Ovary (tissue), 9 donors: ENCODE results near the gene STIMATE. TPM values are rescaled to one million over a fixed set of nuclear protein-coding genes. Genes with fewer than 3 reads are reported as not detected.

Source experiments
- DNase-seq, 5 donors: peaks; one replicate each; pipeline ENCODE4 v3.0.0-alpha.2; 2019 to 2020
- H3K27ac ChIP-seq, 2 donors: fragments of 200-600 bp; one replicate each; pipeline versions ENCODE4 v1.5.1 to v1.8.0; 2019 to 2022
- H3K27me3 ChIP-seq: fragments of 200-600 bp; one replicate; pipeline ENCODE4 v1.8.0; 2022
- H3K36me3 ChIP-seq: fragments of 200-600 bp; sonication (generic); one replicate; pipeline ENCODE4 v1.5.1; 2019
- H3K4me1 ChIP-seq: one replicate; pipeline ENCODE4 v1.8.1; 2013; ENCODE audit warnings: mild to moderate bottlenecking, moderate library complexity; ENCODE audit not compliant: insufficient read depth
- H3K4me3 ChIP-seq: fragments of 200-600 bp; sonication (generic); one replicate; pipeline ENCODE4 v1.5.1; 2017
- H3K9me3 ChIP-seq, 2 donors: fragments of 200-600 bp in 1 of 2; sonication (generic) in 1 of 2; one replicate each; pipeline versions ENCODE4 v1.5.1 to v1.8.1; 2013 to 2019; ENCODE audit warnings: mild to moderate bottlenecking in 1 of 2, moderate library complexity in 1 of 2
- CTCF ChIP-seq, 3 donors: fragments of 450-650 bp in 2 of 3; fragments of 200-600 bp in 1 of 3; IDR thresholded peaks; one replicate each; pipeline versions ENCODE4 v1.5.1 to v1.8.0; 2016 to 2022; ENCODE audit warnings: antibody characterized with exemption in 3 of 3, mild to moderate bottlenecking in 1 of 3
- EP300 ChIP-seq: sonication (generic); formaldehyde crosslinking; IDR thresholded peaks from one replicate; pipeline ENCODE4 v1.6.1; 2017; ENCODE audit warnings: antibody characterized with exemption
- POLR2A ChIP-seq: fragments of 450-650 bp; IDR thresholded peaks from one replicate; pipeline ENCODE4 v1.6.1; 2017; ENCODE audit warnings: antibody characterized with exemption, mild to moderate bottlenecking, moderate library complexity
- WGBS, 3 donors: extraction: QIAGEN DNeasy Blood & Tissue Kit in 1 of 3; methylation state at CpG; one replicate each; pipeline versions ENCODE4 v1.1.5 to v1.1.7; 2013 to 2017; 5-methylcytosine and 5-hydroxymethylcytosine counted together
- intact Hi-C, 4 donors: fragments of 100-400 bp; cut with DNase I; formaldehyde crosslinking; loops; one replicate each; pipeline versions ENCODE4 v1.11.0 to v1.15.1; 2022 to 2023
- polyA plus RNA-seq, 2 donors: library from polyadenylated mRNA; stranded (reverse); fragments of 200-250 nt in 1 of 2; fragments of 350-450 nt in 1 of 2; fragmentation: Illumina TruSeq in 1 of 2; extraction: RNeasy Lipid Tissue Mini Kit (QIAGEN cat#74804) in 1 of 2; gene quantifications; one replicate each; pipeline ENCODE4 v1.2.3, GENCODE V29; 2013 to 2014
- total RNA-seq, 7 donors: library from RNA; depleted of rRNA in 2 of 7; stranded (reverse); fragments of >200 nt in 2 of 7; fragmentation: NEBNext Ultra II Directional in 3 of 7; extraction: Animal tissue kit (Norgen Biotek cat#: 25700) in 3 of 7; gene quantifications; one replicate each; pipeline versions ENCODE4 v1.1.0 to v1.2.4, GENCODE V29; 2016 to 2023
- donor health status: DM: no; HTN: no; CAD: no; lungs with moderate emphysema.
- donor health status: DM: no; HTN: no; CAD: no.
- donor health status: Bipolar disorder and iron deficiency.
- donor health status: DM: yes; HTN: yes; CAD: no.
- donor health status: DM: no; HTN: no; CAD: no.
- donor health status: DM: yes; HTN: yes; CAD: no.

Gene STIMATE
- total and polyA plus RNA-seq, 9 donors: 7.4 to 29.9 (median 17.1) TPM

DNA sequence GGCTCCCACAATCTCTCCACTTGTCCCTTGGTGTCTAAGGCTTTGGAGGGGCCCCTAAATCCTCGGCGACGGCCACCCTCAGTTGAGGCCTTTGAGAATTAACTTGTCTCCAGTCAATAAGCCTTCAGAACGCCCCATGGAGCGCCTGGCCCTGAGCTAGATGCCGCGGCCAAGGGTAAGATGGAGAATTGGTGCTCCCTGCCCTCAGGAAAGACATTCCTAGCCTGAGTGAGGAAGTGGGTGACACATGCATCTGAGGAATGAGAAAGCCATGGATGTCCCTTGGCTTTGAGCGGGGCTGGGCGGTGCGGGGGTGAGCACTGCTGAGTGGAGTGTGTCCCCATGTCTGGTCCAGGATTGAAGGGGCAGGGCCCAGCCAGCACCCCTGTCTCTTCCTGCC, 80.1 kb downstream of the STIMATE start:
- 92 to 98% (median 95%) methylated on average over 10 of the region's 10 CpGs for WGBS, 3 donors
- H3K27me3 ChIP-seq: no peaks in the 10 kb centered on the region
- no peak overlapping the region for H3K27ac ChIP-seq
- H3K9me3 ChIP-seq: no peaks in the 10 kb centered on the region
- no peaks in the 10 kb centered on the region for H3K36me3 ChIP-seq
- intact Hi-C loops: no loop called here
- no peaks in the 10 kb centered on the region for H3K4me1 ChIP-seq
- DNase-seq: no peak
- H3K4me3 ChIP-seq: no peak overlapping the region
- no peak for TF ChIP-seq POLR2A
- no peak for TF ChIP-seq CTCF (IDR thresholded peaks at IDR 0.05)
- TF ChIP-seq EP300: no peak

DNA sequence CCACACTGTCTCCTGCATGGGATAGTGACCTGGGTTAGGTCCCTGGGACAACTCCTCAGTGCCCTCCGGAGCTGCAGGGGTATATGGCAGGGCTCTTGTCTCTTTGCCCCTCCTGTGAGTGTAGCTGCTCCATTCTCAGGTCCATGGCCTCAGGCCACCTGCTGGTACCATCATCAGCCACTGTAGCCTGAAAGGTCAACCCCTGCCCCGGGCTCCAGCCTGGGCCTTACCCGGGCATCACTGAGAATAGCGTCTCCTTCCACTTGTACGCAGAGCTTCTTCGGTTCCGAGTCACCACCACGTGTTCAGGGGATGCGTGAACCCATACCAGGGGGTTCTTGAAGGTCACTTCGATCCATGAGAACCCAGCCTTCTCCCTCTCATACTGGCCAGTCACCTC, 80.7 kb downstream of the STIMATE start:
- no peaks in the 10 kb centered on the region for H3K9me3 ChIP-seq
- H3K4me3 ChIP-seq: no peak overlapping the region
- H3K27ac ChIP-seq: no peak overlapping the region
- H3K36me3 ChIP-seq: no peaks in the 10 kb centered on the region
- TF ChIP-seq CTCF (IDR thresholded peaks at IDR 0.05): no peak
- no peak for TF ChIP-seq POLR2A
- no peak for TF ChIP-seq EP300
- WGBS, 3 donors: 90 to 91% (median 90%) methylated on average over 10 of the region's 10 CpGs
- no peaks in the 10 kb centered on the region for H3K4me1 ChIP-seq
- intact Hi-C loops: no loop called here
- DNase-seq: no peak
- no peaks in the 10 kb centered on the region for H3K27me3 ChIP-seq

DNA sequence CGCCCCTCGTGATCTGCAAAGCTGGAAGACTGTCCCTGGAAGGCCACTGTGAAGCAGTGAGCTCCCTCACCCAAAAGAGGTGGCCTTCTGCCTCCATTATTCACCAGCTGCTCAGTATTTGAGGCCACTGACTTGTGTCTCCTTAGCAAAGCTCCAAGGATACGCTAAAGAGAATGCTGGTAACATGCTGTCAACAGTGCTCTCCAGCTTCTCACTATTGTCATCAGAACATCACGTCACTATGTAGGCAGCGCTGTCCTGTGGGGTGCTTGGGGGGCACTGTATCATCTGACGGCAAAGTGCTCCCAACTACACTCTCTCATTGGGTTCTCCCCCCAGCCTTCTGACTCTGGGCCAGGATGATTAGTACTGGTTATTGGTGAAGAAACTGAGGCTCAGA, 81.1 kb downstream of the STIMATE start:
- Histone ChIP-seq H3K36me3 (no peaks in the 10 kb centered on the region), H3K27ac (no peak overlapping the region), H3K4me3 (no peak overlapping the region), H3K9me3 (no peaks in the 10 kb centered on the region), H3K27me3 (no peaks in the 10 kb centered on the region), H3K4me1 (no peaks in the 10 kb centered on the region)
- DNase-seq: no peak
- no peak for TF ChIP-seq POLR2A
- no peak for TF ChIP-seq EP300
- no peak for TF ChIP-seq CTCF (IDR thresholded peaks at IDR 0.05)
- 88 to 92% (median 89%) methylated on average over 6 of the region's 6 CpGs for WGBS, 3 donors
- intact Hi-C loops: no loop called here

- Histone ChIP-seq H3K4me1 (no peaks in the 10 kb centered on the region), H3K9me3 (no peaks in the 10 kb centered on the region), H3K4me3 (no peak overlapping the region), H3K36me3 (no peaks in the 10 kb centered on the region), H3K27ac (no peak overlapping the region), H3K27me3 (no peaks in the 10 kb centered on the region)
- 71 to 86% (median 71%) methylated on average over 8 of the region's 8 CpGs for WGBS, 3 donors
- intact Hi-C loops: no loop called here
- DNase-seq: no peak
- TF ChIP-seq EP300 (no peak), POLR2A (no peak), CTCF (IDR thresholded peaks at IDR 0.05) (no peak)
Measured at GRCh38 chr3:52813810-52814209, 83.5 kb downstream of the STIMATE start.
